ENCODE results near the gene PTPRM. TPM values are rescaled to one million over a fixed set of nuclear protein-coding genes. Genes with fewer than 3 reads are reported as not detected.

PTPRM gene
- polyA plus RNA-seq, 3 donors, result 89.6 to 94.8 (median 92.6) TPM

- peak in 10 of 11 donors; percentile 31 to 79 (median 54) for DNase-seq (ENCODE audit: extremely low read depth in 1 of 11, low read depth in 9 of 11, low spot score in 4 of 11)
Observed at GRCh38 chr18:7681298-7681697, 114.2 kb downstream of the PTPRM start.

GRCh38 chr18:7682321-7682720 lies 115.2 kb downstream of the PTPRM start:
- peak in 1 of 11 donors; percentile 26 for DNase-seq (ENCODE audit: extremely low read depth in 1 of 11, low read depth in 9 of 11, low spot score in 4 of 11)

DNA sequence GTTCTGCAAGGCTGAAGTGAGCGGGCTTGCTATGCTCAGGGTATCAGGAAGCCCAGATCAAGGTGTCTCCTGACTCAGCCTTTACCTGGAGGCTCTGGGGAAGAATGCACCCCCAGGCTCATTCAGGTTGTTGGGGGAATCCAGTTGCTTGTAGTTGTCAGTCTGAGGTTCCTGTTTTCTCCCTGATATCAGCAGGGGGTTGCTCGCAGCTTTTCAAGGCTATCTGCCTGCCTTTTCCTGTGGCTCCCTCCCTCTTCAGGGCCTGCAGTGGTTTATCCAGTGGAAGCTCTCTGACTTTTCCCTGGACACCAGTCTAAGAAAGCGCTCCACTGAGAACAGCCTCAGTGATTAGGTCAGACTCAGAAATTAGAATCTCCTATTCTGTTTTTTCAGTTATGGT lies 116.6 kb downstream of the PTPRM start:
- DNase-seq (ENCODE audit: extremely low read depth in 1 of 11, low read depth in 9 of 11, low spot score in 4 of 11), result no peak

DNA sequence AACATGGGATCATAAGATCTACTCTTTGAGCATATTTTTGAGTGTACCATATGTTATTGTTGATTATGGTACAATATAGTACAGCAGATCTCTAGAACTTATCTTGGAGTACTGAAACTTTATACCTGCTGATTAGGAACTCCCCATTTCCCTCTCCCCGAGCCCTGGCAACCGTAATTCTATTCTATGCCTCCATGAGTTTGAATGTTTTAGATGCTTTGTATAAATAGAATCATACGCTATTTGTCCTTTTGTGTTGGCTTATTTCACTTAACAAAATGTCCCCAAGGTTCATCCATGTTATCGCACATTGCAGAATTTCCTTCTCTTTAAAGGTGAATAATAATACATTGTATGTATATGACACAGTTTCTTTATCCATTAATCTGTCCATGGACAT lies 117.2 kb downstream of the PTPRM start:
- DNase-seq (ENCODE audit: extremely low read depth in 1 of 11, low read depth in 9 of 11, low spot score in 4 of 11), result no peak

GRCh38 chr18:7684966-7685365 lies 117.8 kb downstream of the PTPRM start:
- DNase-seq (ENCODE audit: extremely low read depth in 1 of 11, low read depth in 9 of 11, low spot score in 4 of 11), result no peak

DNA sequence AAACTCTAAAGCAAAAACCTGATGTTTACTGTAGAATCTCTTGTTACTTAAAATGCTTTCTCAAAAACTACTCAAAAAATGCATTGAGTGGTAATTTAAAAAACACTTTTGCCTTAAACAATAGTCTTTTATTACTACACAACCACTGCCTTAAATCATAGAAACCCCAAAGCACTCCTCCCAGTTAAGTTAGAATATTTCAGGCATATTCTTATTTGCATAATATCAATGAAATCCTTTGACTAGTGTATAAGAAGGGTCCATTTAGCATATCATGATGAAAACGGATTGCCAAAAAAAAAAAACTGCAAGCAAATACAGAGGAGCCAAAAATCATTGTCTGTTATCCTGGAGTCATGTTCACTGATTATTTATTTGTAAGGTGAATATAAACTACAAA lies 119.2 kb downstream of the PTPRM start:
- no peak for DNase-seq (ENCODE audit: extremely low read depth in 1 of 11, low read depth in 9 of 11, low spot score in 4 of 11)

DNA sequence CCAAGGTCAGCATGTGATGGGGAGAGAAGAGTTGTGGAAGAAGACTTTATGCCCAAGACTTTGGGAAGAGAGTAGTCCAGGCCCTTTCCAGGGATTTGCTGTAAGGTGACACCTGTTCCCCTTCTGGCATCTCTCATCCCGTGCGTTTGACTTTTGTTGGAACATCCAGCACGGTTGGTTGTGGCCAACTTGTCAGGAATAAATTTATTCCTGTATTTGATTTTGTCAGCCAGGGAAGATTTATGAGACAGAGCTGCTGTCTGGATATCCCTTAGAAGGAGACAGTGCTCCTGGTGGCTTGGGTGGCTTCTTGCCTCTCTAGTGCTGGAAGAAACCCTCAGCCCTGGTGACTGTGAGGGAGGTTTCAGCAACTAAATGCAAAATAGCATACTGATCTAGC lies 121.5 kb downstream of the PTPRM start:
- no peak for DNase-seq (ENCODE audit: extremely low read depth in 1 of 11, low read depth in 9 of 11, low spot score in 4 of 11)

GRCh38 chr18:7691206-7691605 lies 124.1 kb downstream of the PTPRM start:
- DNase-seq (ENCODE audit: extremely low read depth in 1 of 11, low read depth in 9 of 11, low spot score in 4 of 11), result no peak

DNA sequence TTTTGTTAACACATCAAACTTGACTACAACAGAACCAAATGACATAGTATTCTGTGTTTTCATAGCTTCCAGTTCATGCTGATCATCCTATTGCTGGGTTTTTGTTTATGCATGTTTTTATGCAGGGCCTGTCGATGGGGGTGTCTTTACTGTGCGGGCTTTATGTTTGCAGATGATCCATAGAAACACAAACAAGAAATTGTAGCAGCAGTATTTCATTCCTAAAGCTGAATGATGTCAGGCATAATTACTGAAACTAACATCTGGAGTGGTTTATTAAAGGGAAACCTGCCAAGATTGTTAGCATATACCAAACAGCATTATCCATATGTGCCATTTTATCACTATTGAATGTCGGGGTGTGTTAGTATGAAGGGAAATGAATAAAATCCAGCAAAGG lies 129.7 kb downstream of the PTPRM start:
- no peak for DNase-seq (ENCODE audit: extremely low read depth in 1 of 11, low read depth in 9 of 11, low spot score in 4 of 11)

DNA sequence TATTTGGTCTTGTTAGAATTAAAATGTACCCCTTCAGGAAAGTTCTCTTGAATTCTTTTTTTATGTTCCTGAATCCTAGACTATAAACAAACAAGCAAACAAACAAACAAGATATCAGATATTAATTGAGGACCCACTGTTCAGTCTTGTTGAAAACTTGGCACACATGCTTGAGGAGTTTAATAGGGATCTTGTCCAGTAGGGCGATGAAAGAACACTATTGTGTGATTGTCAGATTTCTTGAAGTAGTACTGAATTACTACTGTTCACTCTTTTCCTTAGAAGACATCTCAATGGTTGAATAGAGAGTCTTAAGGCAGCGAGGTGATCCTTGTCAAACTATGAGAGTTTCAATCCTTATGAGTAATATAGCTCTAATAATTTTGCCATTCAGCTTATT lies 130.2 kb downstream of the PTPRM start:
- DNase-seq (ENCODE audit: extremely low read depth in 1 of 11, low read depth in 9 of 11, low spot score in 4 of 11), result no peak

DNA sequence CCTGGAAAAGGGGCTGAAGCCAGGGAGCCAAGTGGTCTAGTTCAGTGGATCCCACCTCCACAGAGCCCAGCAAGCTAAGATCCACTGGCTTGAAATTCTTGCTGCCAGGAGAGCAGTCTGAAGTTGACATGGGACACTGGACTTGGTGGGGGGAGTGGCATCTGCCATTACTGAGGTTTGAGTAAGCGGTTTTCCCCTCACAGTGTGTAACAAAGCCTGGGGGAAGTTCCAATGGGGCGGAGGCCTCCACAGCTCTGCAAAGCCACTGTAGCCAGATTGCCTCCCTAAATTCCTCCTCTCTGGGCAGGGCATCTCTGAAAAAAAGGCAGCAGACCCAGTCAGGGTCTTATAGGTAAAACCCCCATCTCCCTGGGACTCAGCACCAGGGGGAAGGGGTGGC lies 144.4 kb downstream of the PTPRM start:
- no peak for DNase-seq (ENCODE audit: extremely low read depth in 1 of 11, low read depth in 9 of 11, low spot score in 4 of 11)

DNA sequence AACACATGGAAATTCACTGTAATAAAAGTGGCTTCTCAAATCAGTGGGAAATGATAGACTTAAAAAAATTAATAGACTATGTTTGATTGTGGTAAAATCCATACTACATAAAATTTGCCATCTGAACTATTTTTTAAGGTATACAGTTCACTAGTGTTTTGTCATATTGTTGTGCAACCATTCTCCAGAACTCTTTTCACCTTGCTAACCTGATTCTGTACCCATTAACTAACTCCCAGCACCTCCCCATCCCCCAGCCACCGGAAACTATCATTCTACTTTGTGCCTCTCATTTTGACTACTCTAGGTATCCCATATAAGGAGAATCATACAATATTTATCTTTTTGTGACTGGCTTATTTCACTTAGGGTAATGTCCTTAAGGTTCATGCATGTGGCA lies 153.3 kb downstream of the PTPRM start:
- no peak for DNase-seq (ENCODE audit: extremely low read depth in 1 of 11, low read depth in 9 of 11, low spot score in 4 of 11)

DNA sequence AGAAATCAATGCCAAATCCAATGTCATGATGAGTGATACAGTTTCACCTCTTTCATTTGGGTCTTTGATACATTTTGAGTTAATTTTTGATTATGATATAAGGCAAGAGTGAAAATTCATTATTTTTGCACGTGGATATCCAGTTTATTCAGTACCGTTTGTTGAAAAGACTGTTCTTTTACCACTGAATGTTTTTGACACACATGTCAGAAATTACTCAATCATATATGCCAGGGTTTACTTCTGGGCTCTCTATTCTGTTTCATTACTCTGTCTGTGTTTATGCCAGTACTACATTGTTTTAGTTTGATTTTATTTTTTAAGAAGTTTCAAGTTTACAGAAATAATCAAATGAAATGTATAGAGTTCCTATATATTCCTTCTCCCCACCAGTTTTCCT lies 154.4 kb downstream of the PTPRM start:
- DNase-seq (ENCODE audit: extremely low read depth in 1 of 11, low read depth in 9 of 11, low spot score in 4 of 11), result no peak

- DNase-seq (ENCODE audit: extremely low read depth in 1 of 11, low read depth in 9 of 11, low spot score in 4 of 11), result no peak
Observed at GRCh38 chr18:7722955-7723354, 155.8 kb downstream of the PTPRM start.

- no peak for DNase-seq (ENCODE audit: extremely low read depth in 1 of 11, low read depth in 9 of 11, low spot score in 4 of 11)
Observed at GRCh38 chr18:7723558-7723957, 156.4 kb downstream of the PTPRM start.

GRCh38 chr18:7725473-7725872 lies 158.4 kb downstream of the PTPRM start:
- DNase-seq (ENCODE audit: extremely low read depth in 1 of 11, low read depth in 9 of 11, low spot score in 4 of 11), result no peak

GRCh38 chr18:7725897-7726296 lies 158.8 kb downstream of the PTPRM start:
- DNase-seq (ENCODE audit: extremely low read depth in 1 of 11, low read depth in 9 of 11, low spot score in 4 of 11), result no peak

- DNase-seq (ENCODE audit: extremely low read depth in 1 of 11, low read depth in 9 of 11, low spot score in 4 of 11), result no peak
Observed at GRCh38 chr18:7726522-7726921, 159.4 kb downstream of the PTPRM start.

GRCh38 chr18:7727361-7728076 lies 160.4 kb downstream of the PTPRM start:
- DNase-seq (ENCODE audit: extremely low read depth in 1 of 11, low read depth in 9 of 11, low spot score in 4 of 11), result no peak

DNA sequence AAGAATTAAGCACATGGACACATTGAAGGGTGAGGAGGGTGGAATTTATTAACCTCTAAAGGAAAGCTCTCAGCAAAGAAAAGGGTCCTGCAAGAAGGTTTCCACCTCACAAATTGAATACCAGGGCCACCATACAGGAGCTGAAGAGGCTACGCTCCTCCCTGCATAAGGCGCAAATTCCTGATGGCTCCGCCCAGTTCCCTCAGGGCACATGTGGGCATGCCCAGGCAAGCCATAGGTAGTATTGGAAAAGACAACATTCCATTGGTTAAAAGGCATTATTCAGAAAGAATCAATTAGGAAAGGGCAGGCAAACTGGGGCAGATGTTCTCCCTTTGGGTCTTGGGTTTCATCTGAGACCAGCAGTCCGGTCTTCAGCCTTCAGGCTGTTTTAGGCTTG lies 161.2 kb downstream of the PTPRM start:
- DNase-seq (ENCODE audit: extremely low read depth in 1 of 11, low read depth in 9 of 11, low spot score in 4 of 11), result no peak

DNA sequence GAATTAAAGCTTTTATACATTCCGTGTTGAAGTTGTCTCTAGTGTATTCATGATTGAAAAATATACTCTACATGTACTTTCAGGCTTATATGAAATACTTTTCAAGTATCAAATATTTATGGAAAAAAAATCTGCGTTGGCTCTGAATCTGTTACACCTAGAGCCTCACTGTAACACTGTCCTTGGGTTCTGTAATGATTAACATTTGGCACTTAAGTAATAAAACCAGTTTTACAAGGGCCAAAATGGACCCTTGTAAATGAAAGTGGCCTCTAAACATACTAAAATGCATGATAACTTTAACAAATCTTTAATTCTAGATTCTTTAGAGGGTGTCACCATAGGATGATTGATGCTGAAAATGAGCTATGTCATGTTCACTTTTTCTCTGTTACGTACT lies 162.8 kb downstream of the PTPRM start:
- DNase-seq (ENCODE audit: extremely low read depth in 1 of 11, low read depth in 9 of 11, low spot score in 4 of 11), result no peak

All from renal cortex interstitium (tissue), 11 donors.